ENCODE results near the gene BSDC1.

GRCh38 chr1:32331549-32331948 is 62.7 kb downstream of the BSDC1 start:
- TF ChIP-seq CTCF (IDR thresholded peaks at IDR 0.05; ENCODE audit: borderline replicate concordance, extremely low read depth, low read length, poor library complexity, severe bottlenecking) (no peak), EZH2 (IDR thresholded peaks at IDR 0.05; ENCODE audit: borderline replicate concordance, low read depth, low read length, severe bottlenecking) (no peak)

Data from DND-41 (cell line).